Measurements from ENCODE around the gene PIGS. TPM values are rescaled to one million over a fixed set of nuclear protein-coding genes. Genes with fewer than 3 reads are reported as not detected.

PIGS gene
- total and polyA plus RNA-seq, 2 donors (not counting 3 experiments of a cell fraction or from before 2014, with no cell fraction given), result 71.3 to 110 TPM

- TF ChIP-seq CTCF (IDR thresholded peaks at IDR 0.05; ENCODE audit: extremely low read depth in 1 of 2, insufficient read depth in 1 of 2, low read depth in 1 of 2, low read length in 2 of 2), result peak; percentile 97 to 98
- no peak for TF ChIP-seq FOS (IDR thresholded peaks at IDR 0.05; ENCODE audit: borderline replicate concordance, insufficient read depth, low read length)
- no TSS peak for BruUV-seq (replicated peaks)
- Histone ChIP-seq H2AFZ (ENCODE audit: low read depth, low read length) (no peak overlapping the region), H3K36me3 (ENCODE audit: control insufficient read depth in 2 of 2, extremely low read depth in 1 of 2, insufficient read depth in 2 of 2, low read length in 2 of 2) (peaks cover 0 to 10% of the 10 kb centered on the region in 2 experiments), H3K4me3 (replicated peaks in 1 of 3; ENCODE audit: insufficient read depth in 1 of 3, low read depth in 1 of 3, low read length in 3 of 3) (no peak overlapping the region), H3K9ac (replicated peaks; ENCODE audit: extremely low read depth, insufficient read depth, low read length) (no peak overlapping the region), H3K9me1 (replicated peaks; ENCODE audit: control insufficient read depth, extremely low read depth, insufficient read depth, low read length) (no peaks in the 10 kb centered on the region), H3K4me2 (ENCODE audit: insufficient read depth, low read length) (no peak overlapping the region), H3K9me3 (replicated peaks; ENCODE audit: control insufficient read depth, insufficient read depth, low read length) (no peaks in the 10 kb centered on the region), H3K27me3 (ENCODE audit: control insufficient read depth in 2 of 2, insufficient read depth in 2 of 2, low read length in 2 of 2) (no peaks in the 10 kb centered on the region), H3K4me1 (ENCODE audit: control insufficient read depth, extremely low read depth, insufficient read depth, low read length) (peaks cover 6% of the 10 kb centered on the region), H3K79me2 (ENCODE audit: control insufficient read depth, insufficient read depth, low read length) (no peaks in the 10 kb centered on the region), H3K27ac (ENCODE audit: insufficient read depth, low read depth, low read length) (no peak overlapping the region), H4K20me1 (replicated peaks; ENCODE audit: control insufficient read depth, extremely low read depth, insufficient read depth, low read length) (no peaks in the 10 kb centered on the region)
- FAIRE-seq, result peak; percentile 95
- DNase-seq (ENCODE audit: low read depth, low spot score), result peak; percentile 72
- dilution Hi-C loops (cut with MboI; ENCODE audit: extremely low pct_ligation_motif_present, low sequenced_read_pairs), result no loop called here
- ChIA-PET POLR2A (no interaction called here), CTCF (interaction anchor here (1.0 to 3.9 kb wide), 7 partner anchors 9 to 65 kb away, joined by 3 to 16 read pairs (median 5); partner anchors contain the start of gene PIGS)
- intact Hi-C loops (cut with micrococcal nuclease), result loop anchor here (1.0 kb wide), 2 partner anchors 51 to 65 kb away; partner anchors contain the start of gene SPAG5
These were observed 23.5 kb downstream of the PIGS start for GRCh38 chr17:28547623-28548416.

- Histone ChIP-seq H2AFZ (ENCODE audit: low read depth, low read length) (no peak overlapping the region), H3K4me1 (ENCODE audit: control insufficient read depth, extremely low read depth, insufficient read depth, low read length) (peaks cover 6% of the 10 kb centered on the region), H3K27me3 (ENCODE audit: control insufficient read depth in 2 of 2, insufficient read depth in 2 of 2, low read length in 2 of 2) (no peaks in the 10 kb centered on the region), H3K27ac (ENCODE audit: insufficient read depth, low read depth, low read length) (no peak overlapping the region), H4K20me1 (replicated peaks; ENCODE audit: control insufficient read depth, extremely low read depth, insufficient read depth, low read length) (no peaks in the 10 kb centered on the region), H3K9me3 (replicated peaks; ENCODE audit: control insufficient read depth, insufficient read depth, low read length) (no peaks in the 10 kb centered on the region), H3K9me1 (replicated peaks; ENCODE audit: control insufficient read depth, extremely low read depth, insufficient read depth, low read length) (no peaks in the 10 kb centered on the region), H3K79me2 (ENCODE audit: control insufficient read depth, insufficient read depth, low read length) (no peaks in the 10 kb centered on the region), H3K4me3 (replicated peaks in 1 of 3; ENCODE audit: insufficient read depth in 1 of 3, low read depth in 1 of 3, low read length in 3 of 3) (no peak overlapping the region), H3K9ac (replicated peaks; ENCODE audit: extremely low read depth, insufficient read depth, low read length) (no peak overlapping the region), H3K4me2 (ENCODE audit: insufficient read depth, low read length) (no peak overlapping the region), H3K36me3 (ENCODE audit: control insufficient read depth in 2 of 2, extremely low read depth in 1 of 2, insufficient read depth in 2 of 2, low read length in 2 of 2) (peaks cover 0 to 10% of the 10 kb centered on the region in 2 experiments)
- TF ChIP-seq GATA2 (IDR thresholded peaks at IDR 0.05; ENCODE audit: insufficient read depth, insufficient read length, low read depth, low read length), result no peak
- TF ChIP-seq FOS (IDR thresholded peaks at IDR 0.05; ENCODE audit: borderline replicate concordance, insufficient read depth, low read length), result no peak
- TF ChIP-seq EZH2 (IDR thresholded peaks at IDR 0.05; ENCODE audit: borderline replicate concordance, low read depth, low read length, severe bottlenecking), result no peak
- no peak for TF ChIP-seq POLR2AphosphoS5 (IDR thresholded peaks at IDR 0.05; ENCODE audit: insufficient read depth, low read depth, low read length)
- TF ChIP-seq MYC (IDR thresholded peaks at IDR 0.05; ENCODE audit: low read depth, low read length), result no peak
- TF ChIP-seq CTCF (IDR thresholded peaks at IDR 0.05; ENCODE audit: extremely low read depth in 1 of 2, insufficient read depth in 1 of 2, low read depth in 1 of 2, low read length in 2 of 2), result no peak
- no peak for TF ChIP-seq JUN (IDR thresholded peaks at IDR 0.05; ENCODE audit: borderline replicate concordance, insufficient read depth, insufficient read length, low read depth)
- no TSS peak for BruUV-seq (replicated peaks)
- ChIA-PET POLR2A (no interaction called here), CTCF (interaction anchor here (1.0 to 3.9 kb wide), 6 partner anchors 12 to 66 kb away, joined by 3 to 16 read pairs (median 7); partner anchors contain the start of gene PIGS)
- intact Hi-C loops (cut with micrococcal nuclease) (no loop called here), dilution Hi-C loops (cut with MboI; ENCODE audit: extremely low pct_ligation_motif_present, low sequenced_read_pairs) (no loop called here)
- FAIRE-seq (no peak), DNase-seq (ENCODE audit: low read depth, low spot score) (no peak)
These were observed 24.2 kb downstream of the PIGS start for GRCh38 chr17:28547096-28547622.

Data from endothelial cell of umbilical vein (primary cell).